NCI-H82 (cell line): ENCODE measurements around the gene SPON1.

Experiments
- DNase-seq: peaks from one replicate; lab custom pipeline; 2025; lab: John Stamatoyannopoulos, UW

The SPON1 gene

GRCh38 chr11:13944016-13944415, 18.5 kb upstream of the SPON1 start:
- no peak for DNase-seq

- DNase-seq: no peak
Measured at GRCh38 chr11:13944911-13945425, 17.6 kb upstream of the SPON1 start.

- no peak for DNase-seq
Measured at GRCh38 chr11:13947379-13947778, 15.1 kb upstream of the SPON1 start.

GRCh38 chr11:13949876-13950275, 12.6 kb upstream of the SPON1 start:
- peak; percentile 37 for DNase-seq

GRCh38 chr11:13952221-13952620, 10.3 kb upstream of the SPON1 start:
- DNase-seq: no peak

GRCh38 chr11:13952668-13953067, 9.9 kb upstream of the SPON1 start:
- no peak for DNase-seq

- DNase-seq: no peak
Measured at GRCh38 chr11:13954591-13954990, 7.9 kb upstream of the SPON1 start.

- DNase-seq: peak; percentile 71
Measured at GRCh38 chr11:13955971-13956421, 6.5 kb upstream of the SPON1 start.

GRCh38 chr11:13956988-13957387, 5.5 kb upstream of the SPON1 start:
- DNase-seq: no peak

GRCh38 chr11:13958641-13959400, 3.7 kb upstream of the SPON1 start:
- peak; percentile 3 for DNase-seq

GRCh38 chr11:13962198-13962561, 343 bp upstream of the SPON1 start:
- no peak for DNase-seq

- peak; percentile 49 for DNase-seq
Measured at GRCh38 chr11:13963169-13963948, 836 bp downstream of the SPON1 start.

GRCh38 chr11:13963949-13964770, 1.6 kb downstream of the SPON1 start:
- peak; percentile 59 for DNase-seq

- DNase-seq: peak; percentile 38
Measured at GRCh38 chr11:13964771-13965074, 2.2 kb downstream of the SPON1 start.

- peak; percentile 61 for DNase-seq
Measured at GRCh38 chr11:13965337-13965736, 2.8 kb downstream of the SPON1 start.

- peak; percentile 17 for DNase-seq
Measured at GRCh38 chr11:13966013-13966412, 3.5 kb downstream of the SPON1 start.

GRCh38 chr11:13966486-13966885, 4.0 kb downstream of the SPON1 start:
- no peak for DNase-seq

- peak; percentile 54 for DNase-seq
Measured at GRCh38 chr11:13970986-13971385, 8.5 kb downstream of the SPON1 start.

GRCh38 chr11:13972043-13972910, 9.8 kb downstream of the SPON1 start:
- peak; percentile 31 for DNase-seq

- peak; percentile 53 for DNase-seq
Measured at GRCh38 chr11:13972944-13973343, 10.4 kb downstream of the SPON1 start.

- no peak for DNase-seq
Measured at GRCh38 chr11:13974631-13975030, 12.1 kb downstream of the SPON1 start.
